K562 (cell line): ENCODE data around the gene TSPOAP1. TPM values are rescaled to one million over a fixed set of nuclear protein-coding genes. Genes with fewer than 3 reads are reported as not detected.

Experiments
- BRF2 ChIP-seq: IDR thresholded peaks from 3 replicates; pipeline ENCODE4 v1.6.1; 2011; ENCODE audit warnings: borderline replicate concordance, mild to moderate bottlenecking; ENCODE audit not compliant: insufficient read length, insufficient read depth
- CBX3 ChIP-seq, 2 experiments: IDR thresholded peaks; 1 replicate in 1 of 2; 2 replicates in 1 of 2; pipeline ENCODE4 v1.6.1; 2012; ENCODE audit warnings: inconsistent platforms in 2 of 2, low read length in 2 of 2, borderline replicate concordance in 1 of 2, control low read depth in 1 of 2
- E2F1 ChIP-seq: sonication (generic); formaldehyde crosslinking; IDR thresholded peaks from 2 replicates; pipeline ENCODE4 v1.8.1; 2023; ENCODE audit warnings: mild to moderate bottlenecking, missing genetic modification reagents, moderate library complexity
- ELF2 ChIP-seq: fragments of 250-450 bp; sonication (Bioruptor Pico); IDR thresholded peaks from 2 replicates; pipeline ENCODE4 v1.5.0; 2021; ENCODE audit warnings: mild to moderate bottlenecking
- PPARD ChIP-seq: fragments of 250-450 bp; sonication (Bioruptor Pico); IDR thresholded peaks from 2 replicates; pipeline ENCODE4 v1.8.0; 2022; ENCODE audit warnings: inconsistent platforms, mild to moderate bottlenecking, moderate library complexity
- PURB ChIP-seq: sonication (generic); formaldehyde crosslinking; IDR thresholded peaks from 2 replicates; pipeline ENCODE4 v1.9.0; 2021; ENCODE audit warnings: low read depth, mild to moderate bottlenecking, missing genetic modification reagents
- RCOR1 ChIP-seq, 2 experiments: IDR thresholded peaks; 2 replicates each; pipeline ENCODE4 v1.6.1; 2012; ENCODE audit warnings: low read depth in 2 of 2, low read length in 2 of 2, borderline replicate concordance in 1 of 2, improper control_type of control experiment in 1 of 2
- TAL1 ChIP-seq: fragments of 450-650 bp; IDR thresholded peaks from 2 replicates; pipeline ENCODE4 v1.6.1; 2016; ENCODE audit warnings: mild to moderate bottlenecking
- TFAM ChIP-seq: fragments of 250-450 bp; sonication (Bioruptor Pico); conservative IDR thresholded peaks from 2 replicates; pipeline ENCODE4 v1.5.0; 2021; ENCODE audit warnings: mild to moderate bottlenecking, moderate library complexity
- THAP12 ChIP-seq: fragments of 250-450 bp; sonication (Bioruptor Pico); IDR thresholded peaks from 2 replicates; pipeline ENCODE4 v1.9.0; 2021; ENCODE audit warnings: mild to moderate bottlenecking, inconsistent platforms
- THAP7 ChIP-seq: fragments of 250-450 bp; sonication (Bioruptor Pico); IDR thresholded peaks from 2 replicates; pipeline ENCODE4 v1.5.0; 2021
- ZBTB43 ChIP-seq: sonication (generic); formaldehyde crosslinking; IDR thresholded peaks from 2 replicates; pipeline ENCODE4 v1.8.0; 2023; ENCODE audit warnings: mild to moderate bottlenecking, missing genetic modification reagents
- ZBTB5 ChIP-seq: fragments of 450-650 bp; IDR thresholded peaks from 2 replicates; pipeline ENCODE4 v1.6.1; 2017; ENCODE audit warnings: antibody characterized with exemption
- ZC3H11A ChIP-seq: IDR thresholded peaks from 2 replicates; pipeline ENCODE4 v1.6.1; 2012; ENCODE audit warnings: low read depth, low read length, improper control_type of control experiment
- ZC3H4 ChIP-seq: sonication (generic); formaldehyde crosslinking; IDR thresholded peaks from 2 replicates; pipeline ENCODE4 v1.9.0; 2021; ENCODE audit warnings: missing genetic modification reagents, borderline replicate concordance
- ZNF445 ChIP-seq: fragments of 250-450 bp; sonication (Bioruptor Pico); IDR thresholded peaks from 2 replicates; pipeline ENCODE4 v1.4.0; 2020; ENCODE audit warnings: low read depth, mild to moderate bottlenecking, moderate library complexity
- ZNF589 ChIP-seq: fragments of 200-800 bp; sonication (Bioruptor generic); IDR thresholded peaks from 2 replicates; pipeline ENCODE4 v1.6.1; 2016; ENCODE audit warnings: low read depth, missing genetic modification characterization, missing compliant biosample characterization
- polyA plus RNA-seq, 8 experiments: library from polyadenylated mRNA; depleted of rRNA in 4 of 8; stranded (reverse) in 5 of 8; unstranded in 3 of 8; fragments of >200 nt; fragmentation: Nextera tagmentation in 2 of 8; fragmentation: Illumina TruSeq in 1 of 8; extraction: Ambion mirVana in 2 of 8; extraction: Trizol in 1 of 8; gene quantifications; 2 replicates each; pipeline versions ENCODE4 v1.2.1 to v1.2.3, GENCODE V29; 2011 to 2014; ENCODE audit warnings: inconsistent platforms in 1 of 8, missing spikeins in 1 of 8
- total RNA-seq, 7 experiments: library from RNA; depleted of rRNA in 6 of 7; stranded (reverse); fragments of >200 nt in 6 of 7; fragmentation: Illumina TruSeq in 2 of 7; extraction: Trizol in 2 of 7; gene quantifications; 2 replicates each; pipeline versions ENCODE4 v1.2.1 to v1.2.3, GENCODE V29; 2011 to 2021; ENCODE audit warnings: low replicate concordance in 1 of 7

TSPOAP1 gene
- total and polyA plus RNA-seq, 9 of the 15 experiments (the other 6 are each of a cell fraction or from before 2014, with no cell fraction given) = 0.87 to 3.9 (median 1.8) TPM; not detected in 2

- TF ChIP-seq BRF2 (no peak), ZC3H11A (peak; percentile 55; the same call in 1 of the 2 replicates), PPARD (CRISPR knock-in tag) (no peak), ZNF445 (peak; percentile 56; the same call in 1 of the 2 replicates), ZNF589 (no peak), TAL1 (no peak; the same call in 1 of the 2 replicates), THAP7 (CRISPR knock-in tag) (peak; percentile 76; the same call in 1 of the 2 replicates), ZBTB43 (CRISPR knock-in tag) (peak; percentile 85; the same call in 1 of the 2 replicates), THAP12 (peak; percentile 15; the same call in 1 of the 2 replicates), CBX3 (IDR thresholded peaks at IDR 0.05; ENCODE audit: borderline replicate concordance in 1 of 2, low read length in 2 of 2) (peak in 1 of 2 experiments; percentile 9; a peak in 1 of 3 replicates), RCOR1 (IDR thresholded peaks at IDR 0.05; ENCODE audit: borderline replicate concordance in 1 of 2, low read depth in 2 of 2, low read length in 2 of 2) (peak in 1 of 2 experiments; percentile 4; a peak in 1 of 4 replicates), PURB (CRISPR knock-in tag) (no peak), E2F1 (CRISPR knock-in tag) (no peak), TFAM (no peak), ZC3H4 (CRISPR knock-in tag) (no peak), ZBTB5 (0 out of 2 replicates have a peak, but pooled peaks have one; percentile 38), ELF2 (CRISPR knock-in tag) (peak; percentile 62)
Measured at GRCh38 chr17:58328195-58329034, at the start of gene TSPOAP1 (continued).
